Kidney tubule cell (primary cell): Measurements from ENCODE around the gene SH3RF3.
"Not testable (repeated sequence)": the region's sequence is repeated elsewhere in the genome, so short reads cannot be mapped to it uniquely, and the experiment has no call there.

ENCODE experiments used
- DNase-seq: peaks from one replicate; pipeline ENCODE4 v3.0.0-alpha.2; 2018; ENCODE audit warnings: low spot score

The SH3RF3 gene

DNA sequence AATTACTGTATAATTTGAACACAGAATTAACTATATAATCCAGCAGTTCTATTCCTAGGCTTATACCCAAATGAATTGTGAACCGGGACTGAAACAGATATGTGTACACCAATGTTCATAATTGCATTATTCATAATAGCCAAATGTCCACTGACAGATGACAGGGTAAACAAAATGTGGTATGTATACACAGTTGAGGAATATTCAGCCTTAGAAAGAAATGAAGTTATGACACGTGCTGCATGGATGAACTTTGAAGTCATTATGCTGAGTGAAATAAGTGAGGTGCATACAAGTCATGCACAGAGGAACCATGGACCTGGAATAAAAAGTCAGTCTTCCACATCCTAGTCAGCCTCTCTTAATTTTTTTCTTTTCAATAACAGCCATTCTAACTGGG lies 91.9 kb downstream of the SH3RF3 start:
- no peak for DNase-seq

DNA sequence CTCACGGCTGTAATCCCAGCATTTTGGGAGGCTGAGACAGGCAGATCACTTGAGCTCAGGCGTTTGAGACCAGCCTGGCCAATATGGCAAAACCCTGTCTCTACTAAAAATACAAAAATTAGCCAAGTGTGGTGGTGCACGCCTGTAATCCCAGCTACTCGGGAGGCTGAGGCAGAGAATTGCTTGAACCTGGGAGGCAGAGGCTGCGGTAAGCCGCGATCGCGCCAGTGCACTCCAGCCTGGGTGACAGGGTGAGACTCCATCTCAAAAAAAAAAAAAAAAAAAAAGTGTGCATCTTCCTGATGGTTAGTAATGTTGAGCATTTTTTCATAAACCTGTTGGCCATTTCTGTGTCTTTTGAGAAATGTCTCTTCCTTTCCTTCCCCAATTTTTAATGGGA lies 92.3 kb downstream of the SH3RF3 start:
- DNase-seq, result not testable (repeated sequence)

DNA sequence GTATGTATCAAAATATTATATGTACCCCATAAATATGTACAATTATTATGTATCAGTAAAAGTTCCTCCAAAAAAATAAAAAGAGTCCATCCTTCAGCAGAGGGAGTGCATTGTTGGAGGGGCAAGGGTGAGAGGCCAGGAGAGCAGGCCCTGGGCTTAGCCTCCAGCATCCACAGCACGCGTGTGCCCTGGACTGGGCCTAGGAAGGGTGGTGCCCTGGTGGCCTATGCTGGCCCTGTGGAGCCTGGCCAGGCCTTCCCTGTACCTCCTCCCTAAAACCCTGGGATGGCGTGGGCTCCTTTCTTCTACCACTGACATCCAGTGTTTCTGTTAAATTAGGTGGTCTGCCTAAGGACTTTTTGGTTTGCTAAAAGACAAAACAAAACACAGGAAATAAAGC lies 93.4 kb downstream of the SH3RF3 start:
- DNase-seq, result no peak

GRCh38 chr2:109222825-109223471 lies 93.9 kb downstream of the SH3RF3 start:
- DNase-seq, result no peak

DNA sequence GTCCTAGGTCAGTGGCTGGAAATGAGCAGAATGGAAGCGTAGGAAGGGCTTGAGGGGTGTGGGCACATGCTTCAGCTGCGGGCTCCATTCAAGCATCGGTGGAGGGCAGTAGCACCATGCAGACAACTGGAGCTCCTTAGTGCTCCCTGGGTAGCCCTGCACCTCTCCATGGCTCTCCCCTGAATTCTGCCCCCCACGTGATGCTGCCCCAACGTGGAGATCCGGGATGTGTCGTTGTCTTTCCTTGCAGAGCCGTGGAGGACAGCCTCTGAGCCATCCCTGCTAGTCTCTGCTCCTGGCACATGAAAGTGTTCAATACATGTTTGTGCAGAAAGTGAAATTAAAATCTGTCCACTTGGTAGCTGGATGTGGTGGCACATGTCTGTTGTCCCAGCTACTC lies 94.5 kb downstream of the SH3RF3 start:
- DNase-seq, result no peak

DNA sequence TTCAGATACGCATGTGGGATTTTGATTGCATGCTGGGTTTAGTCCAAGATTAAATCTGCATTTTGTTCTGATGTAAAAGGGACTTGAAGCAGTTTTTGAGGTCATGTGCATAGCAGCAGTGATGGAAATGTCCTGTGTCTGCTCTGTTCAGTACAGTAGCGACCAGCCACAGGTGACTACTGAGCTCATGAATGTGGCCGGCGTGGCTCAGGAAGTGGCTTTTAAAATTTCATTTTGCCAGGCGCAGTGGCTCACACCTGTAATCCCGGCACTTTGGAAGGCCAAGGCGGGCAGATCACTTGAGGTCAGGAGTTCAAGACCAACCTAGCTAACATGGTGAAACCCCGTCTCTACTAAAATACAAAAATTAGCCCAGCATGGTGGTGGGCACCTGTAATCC lies 95.3 kb downstream of the SH3RF3 start:
- not testable (repeated sequence) for DNase-seq

DNA sequence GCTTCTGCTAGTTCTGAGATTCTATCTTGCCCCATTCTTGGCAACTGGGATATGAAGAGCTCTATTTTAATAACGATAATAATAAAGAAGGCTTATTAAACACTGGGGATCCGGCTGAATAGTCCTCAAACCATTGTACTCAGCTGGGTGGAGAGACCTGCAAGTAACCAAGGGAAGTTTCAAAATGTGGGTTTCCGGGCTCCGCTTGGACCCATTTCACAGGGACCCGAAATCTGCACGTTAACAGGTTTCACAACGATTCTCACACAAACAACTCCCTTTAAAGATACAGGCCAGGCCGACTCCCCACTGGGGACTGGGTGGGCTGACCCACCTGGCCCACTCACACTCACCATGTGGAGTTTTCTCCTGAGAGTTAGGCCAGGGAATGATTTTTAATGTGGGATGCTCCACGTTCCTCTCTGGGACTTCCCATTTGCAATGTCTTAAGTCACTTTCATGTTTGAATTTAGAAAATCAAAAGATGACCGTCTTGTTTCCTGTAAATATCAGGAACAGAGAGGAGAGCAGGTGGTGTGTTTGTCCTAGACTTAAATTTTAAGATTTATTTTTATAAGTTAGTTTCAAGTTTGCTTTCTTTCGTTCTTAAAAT lies 96.3 kb downstream of the SH3RF3 start:
- DNase-seq, result no peak

DNA sequence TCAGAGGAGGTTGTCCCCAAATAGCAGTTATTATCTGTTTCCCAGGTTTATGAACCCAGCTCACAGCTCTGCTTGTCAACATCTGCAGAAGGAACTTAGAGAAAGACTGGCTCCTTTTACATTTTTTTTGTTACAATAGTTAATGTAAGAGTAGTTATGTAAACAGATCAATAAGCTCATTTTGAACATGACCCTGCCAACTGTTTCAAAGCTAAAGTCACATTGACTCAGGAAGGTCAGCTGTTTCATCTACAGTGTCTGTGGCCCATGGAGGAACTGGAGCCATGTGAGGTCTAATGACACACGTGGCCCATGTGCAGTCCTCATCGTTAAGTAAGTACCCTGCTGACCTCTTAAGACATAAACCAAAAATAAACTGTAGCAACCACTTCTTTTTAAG lies 97.1 kb downstream of the SH3RF3 start:
- DNase-seq, result no peak

GRCh38 chr2:109226622-109227021 lies 97.6 kb downstream of the SH3RF3 start:
- DNase-seq, result no peak

DNA sequence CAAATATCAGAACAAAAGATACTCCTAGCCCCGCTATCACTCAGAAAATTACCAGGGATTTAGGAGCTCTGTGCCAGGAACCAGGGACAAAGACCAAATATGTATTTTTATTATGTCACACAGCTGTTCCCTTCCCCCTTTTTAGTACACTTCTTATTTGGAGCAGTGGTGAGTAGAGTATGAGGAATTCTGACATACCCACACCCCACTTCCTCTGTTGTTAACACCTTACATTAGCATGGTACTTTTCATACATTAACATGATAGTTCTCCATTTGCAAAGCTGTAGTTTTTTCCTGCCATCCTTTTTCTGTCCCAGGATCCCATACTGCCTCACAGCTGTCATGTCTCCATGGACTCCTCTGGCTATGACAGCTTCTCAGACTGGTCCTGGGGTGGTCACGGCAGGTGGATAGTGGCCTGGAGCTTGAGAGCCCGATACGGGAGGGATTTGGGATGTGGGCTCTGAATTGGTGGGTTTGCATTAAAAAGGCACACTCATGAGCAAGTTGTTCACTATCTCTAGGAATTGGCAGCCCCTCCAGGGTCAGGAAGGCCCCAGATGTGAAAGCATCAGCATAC lies 100.2 kb downstream of the SH3RF3 start:
- no peak for DNase-seq

GRCh38 chr2:109230941-109231420 lies 102.0 kb downstream of the SH3RF3 start:
- DNase-seq, result no peak

GRCh38 chr2:109231428-109231827 lies 102.4 kb downstream of the SH3RF3 start:
- DNase-seq, result no peak

- DNase-seq, result no peak
Measured at GRCh38 chr2:109231996-109232705, 103.1 kb downstream of the SH3RF3 start.

- DNase-seq, result no peak
Measured at GRCh38 chr2:109232909-109233308, 103.9 kb downstream of the SH3RF3 start.

GRCh38 chr2:109233643-109234042 lies 104.6 kb downstream of the SH3RF3 start:
- DNase-seq, result no peak

DNA sequence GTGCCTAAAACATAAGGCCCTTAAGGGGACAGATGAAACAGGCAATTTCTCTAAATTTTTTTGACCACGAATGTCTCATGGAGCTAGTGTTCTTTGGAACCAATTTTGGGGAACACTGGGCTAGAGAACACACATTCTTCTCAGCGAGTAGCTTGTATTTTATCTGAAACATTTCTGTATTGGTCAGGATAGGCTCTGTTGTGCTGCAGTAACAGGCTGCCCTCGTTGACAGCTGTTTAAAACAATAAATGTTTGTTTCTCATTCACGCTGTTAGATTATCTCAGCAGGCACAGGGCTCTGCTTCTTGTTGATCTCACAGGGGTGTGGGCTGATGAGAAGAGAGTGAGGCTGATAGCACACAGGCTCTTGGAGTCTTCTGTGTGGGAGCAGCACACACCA lies 105.3 kb downstream of the SH3RF3 start:
- no peak for DNase-seq

GRCh38 chr2:109236147-109236546 lies 107.1 kb downstream of the SH3RF3 start:
- no peak for DNase-seq

DNA sequence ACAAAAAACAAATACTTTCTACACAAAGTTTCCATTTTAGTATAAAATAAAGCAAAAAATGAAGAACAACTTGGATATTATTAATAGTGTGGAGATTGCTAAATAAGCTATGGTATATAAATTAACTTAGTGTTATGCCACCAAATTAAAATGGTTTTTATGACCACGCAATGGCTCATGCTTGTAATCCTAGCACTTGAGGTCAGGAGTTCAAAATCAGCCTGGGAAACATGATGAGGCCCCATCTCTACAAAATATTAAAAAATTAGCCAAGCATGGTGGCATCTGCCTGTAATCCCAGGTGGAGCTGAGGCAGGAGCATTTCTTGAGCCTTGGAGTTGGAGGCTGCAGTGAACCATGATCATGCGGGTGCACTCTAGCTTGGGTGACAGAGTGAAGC lies 108.8 kb downstream of the SH3RF3 start:
- DNase-seq, result no peak

GRCh38 chr2:109238580-109238979 lies 109.6 kb downstream of the SH3RF3 start:
- DNase-seq, result no peak

GRCh38 chr2:109239720-109240119 lies 110.7 kb downstream of the SH3RF3 start:
- DNase-seq, result peak; percentile 86

DNA sequence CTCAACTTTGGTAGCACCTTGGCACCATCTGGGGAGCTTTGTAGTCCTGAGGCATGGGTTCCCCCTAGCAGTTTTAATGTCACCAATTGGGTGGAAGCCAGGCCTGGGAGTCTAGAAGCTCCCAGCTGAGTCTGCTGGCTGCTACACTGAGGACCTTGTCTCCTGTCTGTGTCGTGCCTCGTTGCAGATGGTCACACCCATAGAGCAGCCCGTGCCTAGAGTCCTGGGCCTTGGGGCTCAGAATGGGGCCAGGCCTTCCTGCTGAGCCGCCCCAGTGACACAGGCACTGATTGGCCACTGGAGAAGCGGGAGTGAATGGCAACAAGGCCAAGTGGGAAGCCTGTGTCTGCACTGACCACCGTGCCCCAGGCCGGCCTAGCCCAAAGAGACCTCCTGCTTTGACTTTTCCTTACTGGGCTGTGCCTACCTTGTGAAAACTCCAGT lies 113.2 kb downstream of the SH3RF3 start:
- no peak for DNase-seq

- DNase-seq, result peak; percentile 77
Measured at GRCh38 chr2:109242654-109243331, 113.8 kb downstream of the SH3RF3 start.
